Stimulated activated naive B cell treated with anti-CD40 and anti-IgM and Interleukin-4, amounts not matched to agents 10 μg/mL and 1 μg/mL and 100 μg/mL, for 72 hours (primary cell): ENCODE measurements around the gene KNSTRN.

ENCODE experiments used
- ATAC-seq, 2 donors: fragments of 150-1000 bp; cut with Tn5 transposase; replicated peaks; 2 replicates each; pipeline ENCODE4 v1.10.0; 2021; ENCODE audit warnings: moderate library complexity in 1 of 2
- DNase-seq: peaks from one replicate; pipeline ENCODE4 v3.0.0; 2021
- H3K27ac Mint-ChIP-seq: one replicate; pipeline ENCODE4 v1.8.0; 2022; ENCODE audit warnings: mild to moderate bottlenecking, mixed read lengths
- H3K27me3 Mint-ChIP-seq, 2 donors: one replicate each; pipeline ENCODE4 v1.8.0; 2022; ENCODE audit warnings: mixed read lengths in 2 of 2
- H3K36me3 Mint-ChIP-seq, 2 donors: one replicate each; pipeline ENCODE4 v1.8.0; 2022; ENCODE audit warnings: mixed read lengths in 2 of 2, mild to moderate bottlenecking in 1 of 2
- H3K4me1 Mint-ChIP-seq, 2 donors: one replicate each; pipeline ENCODE4 v1.8.0; 2022; ENCODE audit warnings: mixed read lengths in 2 of 2, mild to moderate bottlenecking in 1 of 2
- H3K4me3 Mint-ChIP-seq, 2 donors: one replicate each; pipeline ENCODE4 v1.8.0; 2022; ENCODE audit warnings: mild to moderate bottlenecking in 2 of 2, mixed read lengths in 2 of 2, moderate library complexity in 1 of 2
- H3K9me3 Mint-ChIP-seq, 2 donors: one replicate each; pipeline ENCODE4 v1.8.0; 2022; ENCODE audit warnings: mixed read lengths in 2 of 2, mild to moderate bottlenecking in 1 of 2

KNSTRN gene

GRCh38 chr15:40382580-40383456 lies at the start of gene KNSTRN:
Gene KNSTRN (plus strand): TSS chr15:40382721. CDS start chr15:40382836, 115 bp downstream.
- ATAC-seq (peak; percentile 99), DNase-seq (peak; percentile 89)
- Mint-ChIP-seq H3K9me3 (no peaks in the 10 kb centered on the region), H3K36me3 (peaks cover 10 to 17% of the 10 kb centered on the region in 2 donors), H3K27me3 (no peaks in the 10 kb centered on the region), H3K4me1 (peaks cover 11 to 19% of the 10 kb centered on the region in 2 donors), H3K27ac (peak within 1 kb of the TSS; percentile 96), H3K4me3 (peak within 1 kb of the TSS; percentile 90 to 94)

GRCh38 chr15:40333922-40334492 lies 48.5 kb upstream of the KNSTRN start:
- Mint-ChIP-seq H3K4me3 (peak overlapping the region; percentile 59 to 73), H3K36me3 (peaks cover 3% of the 10 kb centered on the region in 2 donors), H3K27ac (peak overlapping the region; percentile 77), H3K4me1 (peaks cover 38 to 73% of the 10 kb centered on the region in 2 donors), H3K9me3 (no peaks in the 10 kb centered on the region), H3K27me3 (peaks cover 4 to 34% of the 10 kb centered on the region in 2 donors)
- peak; percentile 30 for DNase-seq
- ATAC-seq, result peak; percentile 78

DNA sequence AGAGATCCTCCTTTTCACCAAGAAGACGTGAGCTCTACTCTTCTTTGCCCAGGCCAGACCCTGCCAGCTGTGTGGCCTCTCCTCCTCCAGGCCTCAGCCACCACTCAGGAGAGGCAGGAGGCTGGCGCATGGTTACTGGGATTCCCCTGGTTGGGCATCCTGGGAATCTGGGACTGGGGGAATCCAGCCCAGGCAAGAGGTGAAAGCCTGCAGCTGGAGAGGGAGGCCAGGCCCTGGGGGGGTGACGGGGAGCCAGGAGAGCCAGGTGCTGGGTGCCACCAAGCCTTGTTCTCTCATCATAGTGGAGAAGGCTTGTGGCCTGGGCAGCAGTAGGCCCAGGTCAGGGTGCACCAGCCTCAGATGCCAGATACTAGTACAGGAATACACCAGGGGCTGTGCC lies 48.0 kb upstream of the KNSTRN start:
- peak overlapping the region; percentile 77 for H3K27ac Mint-ChIP-seq
- no peak for DNase-seq
- H3K36me3 Mint-ChIP-seq, result peaks cover 2 to 3% of the 10 kb centered on the region in 2 donors
- H3K4me1 Mint-ChIP-seq, result peaks cover 38 to 68% of the 10 kb centered on the region in 2 donors
- H3K4me3 Mint-ChIP-seq, result peak overlapping the region in 1 of 2 donors; percentile 73
- H3K27me3 Mint-ChIP-seq, result peaks cover 4 to 29% of the 10 kb centered on the region in 2 donors
- H3K9me3 Mint-ChIP-seq, result no peaks in the 10 kb centered on the region
- peak; percentile 6 to 17 for ATAC-seq

DNA sequence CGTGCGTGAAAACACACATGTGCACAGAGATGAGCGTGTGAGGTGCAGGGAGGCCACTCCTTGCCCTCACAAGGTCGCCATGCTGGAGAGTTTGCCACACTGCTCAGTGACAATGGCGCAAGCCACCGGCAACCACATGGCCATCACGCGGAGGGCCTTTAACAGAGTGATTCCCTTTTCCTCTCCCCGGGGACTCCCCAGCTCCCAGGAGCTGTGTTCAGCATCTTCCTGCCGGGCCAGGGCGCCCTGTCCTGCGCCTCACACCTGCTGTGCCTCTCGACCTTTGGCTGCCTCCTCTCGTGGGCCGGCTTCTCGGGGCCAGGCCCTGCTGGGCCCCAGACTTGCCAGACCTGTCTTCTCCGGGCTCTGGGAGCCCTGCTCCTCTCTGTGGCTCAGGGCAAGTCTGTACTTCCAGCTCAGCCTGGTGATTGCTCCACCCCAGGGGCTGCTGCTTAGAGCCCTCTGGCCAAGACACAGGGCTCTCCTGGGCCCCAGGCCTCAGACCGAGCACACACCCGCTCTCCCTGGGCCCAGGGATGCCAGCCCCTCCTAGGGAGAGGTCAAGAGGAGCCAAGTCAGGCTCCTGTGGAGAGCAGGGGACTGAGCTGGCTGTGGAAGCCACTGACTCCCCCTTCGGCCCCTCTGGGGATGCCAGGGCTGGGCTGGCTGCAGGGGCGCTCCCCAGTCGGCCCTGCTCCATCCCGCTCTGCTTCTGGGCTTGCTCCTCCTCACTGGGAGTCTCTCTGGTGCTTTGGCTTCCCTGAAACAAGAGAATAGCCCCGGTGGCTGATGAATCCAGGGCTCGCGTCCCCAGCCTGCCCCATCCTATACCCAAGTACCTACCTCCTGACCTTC lies 47.4 kb upstream of the KNSTRN start:
- Mint-ChIP-seq H3K4me3 (no peak overlapping the region), H3K27ac (no peak overlapping the region), H3K4me1 (peaks cover 38 to 67% of the 10 kb centered on the region in 2 donors), H3K36me3 (peaks cover 2 to 3% of the 10 kb centered on the region in 2 donors), H3K27me3 (peaks cover 4 to 28% of the 10 kb centered on the region in 2 donors), H3K9me3 (no peaks in the 10 kb centered on the region)
- DNase-seq (no peak), ATAC-seq (no peak)

- H3K9me3 Mint-ChIP-seq, result no peaks in the 10 kb centered on the region
- H3K4me1 Mint-ChIP-seq, result peaks cover 38 to 67% of the 10 kb centered on the region in 2 donors
- H3K4me3 Mint-ChIP-seq, result no peak overlapping the region
- peaks cover 4 to 28% of the 10 kb centered on the region in 2 donors for H3K27me3 Mint-ChIP-seq
- DNase-seq (no peak), ATAC-seq (no peak)
- H3K27ac Mint-ChIP-seq, result no peak overlapping the region
- H3K36me3 Mint-ChIP-seq, result peaks cover 2 to 3% of the 10 kb centered on the region in 2 donors
Observed at GRCh38 chr15:40335938-40336743, 46.4 kb upstream of the KNSTRN start.

DNA sequence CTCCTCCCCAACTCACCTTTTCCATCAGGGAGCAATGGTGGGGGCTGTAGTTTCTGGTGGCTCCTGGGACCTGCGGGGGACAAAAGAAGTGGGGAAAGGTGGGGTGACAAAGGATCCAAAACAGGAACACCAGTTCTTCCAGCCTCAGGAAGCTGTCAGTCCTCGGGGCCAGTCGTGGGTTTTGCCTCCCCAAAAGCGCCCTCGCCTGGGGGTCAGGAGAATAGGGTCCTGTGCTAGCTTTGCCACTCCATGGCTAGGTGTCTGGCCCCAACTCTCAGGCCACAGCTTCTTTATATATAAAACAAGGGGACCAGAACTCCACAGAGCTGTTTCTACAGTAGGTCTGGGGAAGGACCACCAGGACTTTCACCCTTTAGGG lies 45.8 kb upstream of the KNSTRN start:
- H3K4me1 Mint-ChIP-seq, result peaks cover 38 to 66% of the 10 kb centered on the region in 2 donors
- H3K9me3 Mint-ChIP-seq, result no peaks in the 10 kb centered on the region
- peaks cover 2 to 3% of the 10 kb centered on the region in 2 donors for H3K36me3 Mint-ChIP-seq
- no peak overlapping the region for H3K27ac Mint-ChIP-seq
- H3K27me3 Mint-ChIP-seq, result peaks cover 4 to 28% of the 10 kb centered on the region in 2 donors
- no peak for ATAC-seq
- no peak overlapping the region for H3K4me3 Mint-ChIP-seq
- DNase-seq, result no peak

DNA sequence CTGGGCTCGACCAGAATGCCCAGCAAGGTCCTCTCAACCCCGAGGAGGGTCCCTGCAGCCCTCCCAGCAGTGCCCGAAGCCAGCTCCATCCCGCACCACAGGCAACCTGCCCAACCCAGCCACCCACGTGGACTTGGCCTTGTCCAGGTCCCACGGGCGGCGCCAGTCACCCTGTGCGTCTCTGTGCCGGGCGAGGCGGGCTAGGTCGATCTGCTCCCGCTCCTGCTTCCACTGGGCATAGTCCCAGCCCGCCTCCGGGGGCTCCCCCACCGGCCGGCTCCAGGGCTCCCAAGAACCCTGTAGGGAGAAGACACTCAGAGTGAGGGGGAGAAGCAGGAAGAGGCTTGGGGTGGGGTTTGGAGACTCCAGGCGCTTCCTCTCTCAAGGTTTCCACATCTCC lies 44.9 kb upstream of the KNSTRN start:
- peaks cover 36 to 58% of the 10 kb centered on the region in 2 donors for H3K4me1 Mint-ChIP-seq
- no peak overlapping the region for H3K27ac Mint-ChIP-seq
- no peaks in the 10 kb centered on the region for H3K9me3 Mint-ChIP-seq

GRCh38 chr15:40338041-40338657 lies 44.4 kb upstream of the KNSTRN start:
- DNase-seq (peak; percentile 61), ATAC-seq (peak; percentile 73 to 77)
- Mint-ChIP-seq H3K4me1 (peaks cover 33 to 52% of the 10 kb centered on the region in 2 donors), H3K9me3 (no peaks in the 10 kb centered on the region), H3K4me3 (peak overlapping the region in 1 of 2 donors; percentile 43), H3K36me3 (peaks cover 0 to 2% of the 10 kb centered on the region in 2 donors), H3K27me3 (peaks cover 4 to 28% of the 10 kb centered on the region in 2 donors), H3K27ac (peak overlapping the region; percentile 39)

More for the DNA sequence above, 44.9 kb upstream of the KNSTRN start:
- DNase-seq (no peak), ATAC-seq (no peak)
- Mint-ChIP-seq H3K27me3 (peaks cover 4 to 28% of the 10 kb centered on the region in 2 donors), H3K4me3 (no peak overlapping the region), H3K36me3 (peaks cover 2 to 3% of the 10 kb centered on the region in 2 donors)

DNA sequence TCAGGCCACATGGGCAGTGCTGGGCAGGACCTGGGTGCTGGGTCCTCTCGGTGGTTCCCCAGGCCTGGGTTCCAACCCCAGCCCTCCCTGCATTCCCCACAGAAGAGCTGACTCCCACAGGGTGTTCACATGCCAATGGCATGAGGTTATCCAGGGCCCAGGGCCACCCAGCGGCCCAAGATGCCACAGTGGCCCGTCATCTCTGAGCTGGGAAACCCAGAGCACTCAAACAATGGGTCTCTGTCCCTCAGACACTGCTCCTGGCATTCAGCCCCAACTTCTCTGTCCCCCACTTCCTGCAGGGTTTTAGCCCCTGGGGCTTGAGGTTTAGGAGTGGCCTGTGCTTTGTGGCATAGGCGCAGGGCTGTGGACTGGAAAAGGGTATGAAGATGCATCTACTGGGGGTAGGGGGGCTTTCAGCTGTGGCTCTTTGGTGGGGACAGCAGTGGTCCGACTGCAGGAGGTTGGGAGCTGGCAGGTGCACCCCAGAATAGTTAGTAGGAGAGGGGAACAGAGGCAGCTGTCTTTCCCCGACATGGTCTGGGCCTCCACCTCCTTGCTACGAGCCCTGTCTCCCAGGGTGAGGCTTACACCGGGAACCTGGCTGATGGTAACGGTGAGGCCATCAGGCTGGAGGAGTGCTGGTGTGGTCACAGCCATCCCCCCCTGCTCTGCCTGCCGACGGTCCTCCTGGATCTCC lies 43.5 kb upstream of the KNSTRN start:
- peaks cover 4 to 28% of the 10 kb centered on the region in 2 donors for H3K27me3 Mint-ChIP-seq
- no peak overlapping the region for H3K27ac Mint-ChIP-seq
- DNase-seq, result no peak
- H3K4me3 Mint-ChIP-seq, result no peak overlapping the region
- H3K9me3 Mint-ChIP-seq, result no peaks in the 10 kb centered on the region
- H3K36me3 Mint-ChIP-seq, result peaks cover 0 to 2% of the 10 kb centered on the region in 2 donors
- ATAC-seq, result no peak
- peaks cover 27 to 44% of the 10 kb centered on the region in 2 donors for H3K4me1 Mint-ChIP-seq

DNA sequence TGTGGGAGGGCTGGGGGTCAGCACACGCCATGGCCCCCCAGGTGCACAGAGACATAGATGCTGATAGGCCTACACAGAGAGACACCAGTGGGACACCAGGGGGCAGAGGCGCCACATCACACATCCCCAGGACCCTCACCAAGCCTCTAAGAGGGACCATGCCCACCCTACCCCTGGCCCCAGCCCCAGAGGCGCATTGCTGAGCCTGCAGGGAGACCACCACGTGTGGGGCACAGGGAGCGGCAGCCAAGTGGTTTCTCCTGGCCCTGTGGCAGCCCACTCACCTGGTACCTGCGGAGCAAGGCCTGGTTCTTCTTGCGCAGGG lies 42.9 kb upstream of the KNSTRN start:
- peaks cover 4 to 28% of the 10 kb centered on the region in 2 donors for H3K27me3 Mint-ChIP-seq
- peaks cover 25 to 44% of the 10 kb centered on the region in 2 donors for H3K4me1 Mint-ChIP-seq
- H3K27ac Mint-ChIP-seq, result no peak overlapping the region
- H3K4me3 Mint-ChIP-seq, result no peak overlapping the region
- no peaks in the 10 kb centered on the region for H3K9me3 Mint-ChIP-seq
- ATAC-seq, result no peak
- no peak for DNase-seq
- peaks cover 0 to 1% of the 10 kb centered on the region in 2 donors for H3K36me3 Mint-ChIP-seq

GRCh38 chr15:40340038-40340739 lies 42.3 kb upstream of the KNSTRN start:
- Mint-ChIP-seq H3K27me3 (peaks cover 4 to 28% of the 10 kb centered on the region in 2 donors), H3K4me3 (no peak overlapping the region), H3K4me1 (peaks cover 24 to 40% of the 10 kb centered on the region in 2 donors), H3K9me3 (no peaks in the 10 kb centered on the region), H3K27ac (no peak overlapping the region), H3K36me3 (no peaks in the 10 kb centered on the region)
- no peak for DNase-seq
- ATAC-seq, result no peak

DNA sequence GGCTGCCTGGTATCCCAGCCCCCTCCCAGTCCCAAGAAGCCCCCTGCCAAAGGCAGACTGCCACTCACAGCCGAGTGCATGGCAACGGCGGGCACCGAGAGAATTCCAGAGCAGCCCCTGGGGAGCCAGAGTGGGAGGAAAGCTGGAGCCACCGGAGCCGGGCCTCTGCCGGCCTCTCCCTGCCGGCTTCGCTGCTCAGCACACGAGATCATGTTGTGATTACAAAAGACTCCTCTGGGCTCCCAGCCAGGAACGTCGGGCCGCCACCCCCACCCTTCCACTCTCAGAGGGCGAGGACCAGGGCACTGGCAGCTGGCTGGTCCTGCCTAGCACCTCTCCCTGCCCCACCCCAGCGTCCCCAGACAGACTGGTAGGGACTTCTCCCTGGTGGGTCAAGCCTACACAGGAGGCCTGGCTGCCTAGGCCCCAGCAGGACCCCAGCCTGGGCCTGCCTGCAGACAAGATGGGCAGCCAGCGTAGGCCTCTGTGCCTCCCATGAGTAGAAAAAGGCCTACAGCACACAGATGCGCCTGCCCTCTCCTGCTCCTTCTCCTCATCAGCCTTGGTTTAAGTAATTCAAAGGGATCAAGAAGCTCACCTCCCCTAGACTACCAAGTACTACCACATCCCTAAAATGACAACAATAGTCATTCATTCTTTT lies 41.7 kb upstream of the KNSTRN start, which contains the start of gene CCDC9B:
TSS of gene CCDC9B (minus strand) at position 200 of the 661 bp plus-strand sequence. CDS start at position 80, 120 bp downstream.
- Mint-ChIP-seq H3K9me3 (no peaks in the 10 kb centered on the region), H3K36me3 (no peaks in the 10 kb centered on the region), H3K4me3 (no peak within 1 kb of the TSS), H3K27ac (no peak within 1 kb of the TSS), H3K4me1 (peaks cover 20 to 34% of the 10 kb centered on the region in 2 donors), H3K27me3 (peaks cover 4 to 25% of the 10 kb centered on the region in 2 donors)
- ATAC-seq (no peak), DNase-seq (no peak)
